H1 (cell line): ENCODE results near the gene SLC35F3. TPM values are rescaled to one million over a fixed set of nuclear protein-coding genes. Genes with fewer than 3 reads are reported as not detected.

ENCODE experiments used
- CTCF ChIP-seq, 3 experiments: IDR thresholded peaks; 1 replicate in 2 of 3; 2 replicates in 1 of 3; pipeline versions ENCODE4 v1.5.1 to v1.6.1; 2011; ENCODE audit warnings: low read length in 3 of 3, mild to moderate bottlenecking in 3 of 3, inconsistent platforms in 2 of 3, low read depth in 1 of 3, moderate library complexity in 1 of 3; ENCODE audit not compliant: insufficient read depth in 1 of 3; ENCODE audit errors: control extremely low read depth in 1 of 3
- JUN ChIP-seq: IDR thresholded peaks from 2 replicates; pipeline ENCODE4 v1.6.1; 2011; ENCODE audit warnings: low read depth, mild to moderate bottlenecking, improper control_type of control experiment, low read length
- MAX ChIP-seq: IDR thresholded peaks from 2 replicates; pipeline ENCODE4 v1.6.1; 2012; ENCODE audit warnings: inconsistent platforms
- YY1 ChIP-seq: IDR thresholded peaks from 2 replicates; pipeline ENCODE4 v1.6.1; 2011; ENCODE audit warnings: low read depth, mild to moderate bottlenecking, low read length
- polyA plus RNA-seq, 7 experiments: library from polyadenylated mRNA; depleted of rRNA in 3 of 7; stranded (reverse) in 5 of 7; unstranded in 2 of 7; fragments of >200 nt in 5 of 7; fragments of 200-250 nt in 2 of 7; gene quantifications; 1 replicate in 5 of 7; 2 replicates in 1 of 7; 4 replicates in 1 of 7; pipeline versions ENCODE4 v1.2.1 to v1.2.3, GENCODE V29; 2011 to 2013; ENCODE audit warnings: missing spikeins in 2 of 7, mixed read lengths in 2 of 7
- total RNA-seq: library from RNA; stranded (reverse); fragmentation: NEBNext Ultra II Directional; extraction: Animal tissue kit (Norgen Biotek cat#: 25700); gene quantifications from 2 replicates; pipeline ENCODE4 v1.2.1, GENCODE V29; 2021

SLC35F3 gene
- total and polyA plus RNA-seq, 2 of the 8 experiments (the other 6 are each of a cell fraction or from before 2014, with no cell fraction given), result 0.78 to 1.2 TPM

GRCh38 chr1:234309598-234310459 lies 405.4 kb downstream of the SLC35F3 start (continued):
- TF ChIP-seq CTCF (IDR thresholded peaks at IDR 0.05; ENCODE audit: control extremely low read depth in 1 of 3, insufficient read depth in 1 of 3, low read depth in 1 of 3, low read length in 3 of 3), result peak; percentile 87 to 92 (median 92)
- 0 out of 2 replicates have a peak, but pooled peaks have one; percentile 27 for TF ChIP-seq YY1
- no peak for TF ChIP-seq MAX
- 0 out of 2 replicates have a peak, but pooled peaks have one; percentile 3 for TF ChIP-seq JUN
